GM18526 (cell line): ENCODE data around the gene FIG4.

Source experiments
- POLR2A ChIP-seq: IDR thresholded peaks from 3 replicates; pipeline ENCODE4 v1.6.1; 2011; ENCODE audit not compliant: insufficient read length; ENCODE audit errors: extremely low read depth

Gene FIG4

GRCh38 chr6:109801794-109802193 is 110.7 kb downstream of the FIG4 start:
- TF ChIP-seq POLR2A = no peak

- no peak for TF ChIP-seq POLR2A
Observed at GRCh38 chr6:109804020-109804419, 112.9 kb downstream of the FIG4 start.

- no peak for TF ChIP-seq POLR2A
Observed at GRCh38 chr6:109807881-109808280, 116.8 kb downstream of the FIG4 start.

- no peak for TF ChIP-seq POLR2A
Observed at GRCh38 chr6:109808837-109809236, 117.7 kb downstream of the FIG4 start.

GRCh38 chr6:109815054-109815453 is 124.0 kb downstream of the FIG4 start:
- no peak for TF ChIP-seq POLR2A

- TF ChIP-seq POLR2A = no peak
Observed at GRCh38 chr6:109816452-109817374, 125.6 kb downstream of the FIG4 start.

- no peak for TF ChIP-seq POLR2A
Observed at GRCh38 chr6:109820706-109821350, 129.7 kb downstream of the FIG4 start.

- no peak for TF ChIP-seq POLR2A
Observed at GRCh38 chr6:109821428-109821827, 130.3 kb downstream of the FIG4 start.

GRCh38 chr6:109824105-109824504 is 133.0 kb downstream of the FIG4 start:
- no peak for TF ChIP-seq POLR2A

GRCh38 chr6:109826551-109826950 is 135.5 kb downstream of the FIG4 start:
- TF ChIP-seq POLR2A = no peak

- TF ChIP-seq POLR2A = no peak
Observed at GRCh38 chr6:109834131-109834530, 143.0 kb downstream of the FIG4 start.

- no peak for TF ChIP-seq POLR2A
Observed at GRCh38 chr6:109834595-109835437, 143.7 kb downstream of the FIG4 start.

GRCh38 chr6:109840034-109840433 is 148.9 kb downstream of the FIG4 start:
- no peak for TF ChIP-seq POLR2A

- no peak for TF ChIP-seq POLR2A
Observed at GRCh38 chr6:109840796-109841195, 149.7 kb downstream of the FIG4 start.

GRCh38 chr6:109841869-109842268 is 150.8 kb downstream of the FIG4 start:
- TF ChIP-seq POLR2A = no peak
